Gastroesophageal sphincter (tissue), 3 donors: ENCODE measurements around the gene DOK7.

Experiments
- CTCF ChIP-seq, 4 experiments: fragments of 200-600 bp in 2 of 4; fragments of 450-650 bp in 2 of 4; sonication (generic) in 1 of 4; IDR thresholded peaks; one replicate each; pipeline ENCODE4 v1.5.1; 2017 to 2019; ENCODE audit warnings: antibody characterized with exemption in 4 of 4, mild to moderate bottlenecking in 2 of 4, moderate library complexity in 2 of 4
- POLR2A ChIP-seq, 2 donors: fragments of 450-650 bp; IDR thresholded peaks; one replicate each; pipeline ENCODE4 v1.6.1; 2017; ENCODE audit warnings: antibody characterized with exemption in 2 of 2, mild to moderate bottlenecking in 2 of 2, moderate library complexity in 1 of 2

GRCh38 chr4:3422808-3423297 lies 40.3 kb upstream of the DOK7 start:
- no peak for TF ChIP-seq POLR2A (IDR thresholded peaks at IDR 0.05)
- TF ChIP-seq CTCF (IDR thresholded peaks at IDR 0.05) = no peak
